ENCODE measurements around the gene JAKMIP2. TPM values are rescaled to one million over a fixed set of nuclear protein-coding genes. Genes with fewer than 3 reads are reported as not detected.

Gene JAKMIP2
- total RNA-seq, 4 donors from 2014 or later = 0.28 to 2.0 (median 0.73) TPM

DNA sequence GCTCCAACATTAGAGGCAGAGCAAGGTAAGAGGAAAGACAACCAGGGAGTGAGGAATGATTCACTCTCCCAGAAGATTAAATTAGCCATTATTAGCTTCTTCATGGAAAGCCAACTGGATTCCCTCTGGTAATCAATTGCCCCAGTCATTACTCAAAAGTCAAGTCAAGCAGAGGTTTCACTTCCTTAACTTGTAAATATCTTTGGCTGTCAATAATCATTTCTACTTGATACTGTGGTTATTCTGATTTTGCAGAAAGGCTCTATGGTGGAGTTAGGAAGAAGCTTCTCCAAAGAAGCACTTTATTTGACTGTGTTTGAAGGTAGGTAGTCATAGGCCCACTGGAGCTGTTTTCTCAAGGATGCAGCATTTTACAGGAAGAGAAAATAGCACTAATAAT, 78.0 kb downstream of the JAKMIP2 start:
- no peak for ATAC-seq (ENCODE audit: low FRiP score)
- DNase-seq (ENCODE audit: low spot score) = no peak
- TF ChIP-seq, protein P1, sequence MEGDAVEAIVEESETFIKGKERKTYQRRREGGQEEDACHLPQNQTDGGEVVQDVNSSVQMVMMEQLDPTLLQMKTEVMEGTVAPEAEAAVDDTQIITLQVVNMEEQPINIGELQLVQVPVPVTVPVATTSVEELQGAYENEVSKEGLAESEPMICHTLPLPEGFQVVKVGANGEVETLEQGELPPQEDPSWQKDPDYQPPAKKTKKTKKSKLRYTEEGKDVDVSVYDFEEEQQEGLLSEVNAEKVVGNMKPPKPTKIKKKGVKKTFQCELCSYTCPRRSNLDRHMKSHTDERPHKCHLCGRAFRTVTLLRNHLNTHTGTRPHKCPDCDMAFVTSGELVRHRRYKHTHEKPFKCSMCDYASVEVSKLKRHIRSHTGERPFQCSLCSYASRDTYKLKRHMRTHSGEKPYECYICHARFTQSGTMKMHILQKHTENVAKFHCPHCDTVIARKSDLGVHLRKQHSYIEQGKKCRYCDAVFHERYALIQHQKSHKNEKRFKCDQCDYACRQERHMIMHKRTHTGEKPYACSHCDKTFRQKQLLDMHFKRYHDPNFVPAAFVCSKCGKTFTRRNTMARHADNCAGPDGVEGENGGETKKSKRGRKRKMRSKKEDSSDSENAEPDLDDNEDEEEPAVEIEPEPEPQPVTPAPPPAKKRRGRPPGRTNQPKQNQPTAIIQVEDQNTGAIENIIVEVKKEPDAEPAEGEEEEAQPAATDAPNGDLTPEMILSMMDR (IDR thresholded peaks at IDR 0.05) = no peak

DNA sequence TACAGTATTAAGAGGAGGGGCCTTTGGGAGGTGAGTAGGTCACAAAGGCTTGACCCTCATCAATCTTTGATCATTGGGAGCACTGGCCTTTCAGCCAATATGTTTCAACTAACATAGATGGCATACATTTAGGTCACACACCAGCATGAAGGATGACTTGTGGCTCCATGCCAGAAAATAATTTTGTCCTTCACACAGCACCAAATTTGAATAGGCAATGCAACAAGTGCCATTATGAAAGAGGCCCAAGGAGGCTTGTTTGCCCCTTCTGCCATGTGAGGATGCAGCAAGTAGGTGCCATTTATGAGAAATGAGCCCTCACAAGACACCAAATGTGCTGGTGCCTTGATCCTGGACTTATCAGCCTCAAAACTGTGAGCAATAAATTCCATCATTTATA, 81.1 kb downstream of the JAKMIP2 start:
- ATAC-seq (ENCODE audit: low FRiP score) = no peak
- no peak for DNase-seq (ENCODE audit: low spot score)
- TF ChIP-seq, protein P1 (IDR thresholded peaks at IDR 0.05) = no peak

DNA sequence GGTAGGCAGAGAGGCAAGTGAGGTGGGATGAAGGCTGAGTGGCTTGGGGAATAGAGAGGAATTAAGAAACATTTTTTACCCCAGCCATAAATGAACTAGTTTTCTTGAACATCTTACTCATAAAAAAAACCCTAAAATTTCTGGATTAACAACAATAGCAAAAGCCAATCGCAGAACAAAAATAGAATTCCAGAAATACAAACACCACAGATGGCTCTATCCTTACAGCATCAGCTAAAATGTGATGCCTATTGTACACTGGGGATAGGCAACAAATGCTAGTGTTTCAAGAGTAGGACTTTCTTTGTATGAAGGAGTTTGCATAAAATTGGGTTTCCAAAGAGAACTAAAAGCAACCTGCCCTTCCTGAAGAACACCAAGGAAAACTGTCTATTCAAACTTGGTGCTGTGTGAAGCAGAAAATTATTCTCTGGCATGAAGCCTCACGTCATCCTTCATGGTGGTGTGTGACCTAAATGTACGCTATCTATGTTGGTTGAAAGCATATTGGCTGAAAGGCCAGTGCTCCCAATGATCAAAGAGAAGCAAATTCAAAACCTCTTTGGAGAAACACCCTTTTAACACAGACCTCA, 82.9 kb downstream of the JAKMIP2 start:
- TF ChIP-seq, protein P1 (IDR thresholded peaks at IDR 0.05) = no peak
- no peak for DNase-seq (ENCODE audit: low spot score)
- no peak for ATAC-seq (ENCODE audit: low FRiP score)

DNA sequence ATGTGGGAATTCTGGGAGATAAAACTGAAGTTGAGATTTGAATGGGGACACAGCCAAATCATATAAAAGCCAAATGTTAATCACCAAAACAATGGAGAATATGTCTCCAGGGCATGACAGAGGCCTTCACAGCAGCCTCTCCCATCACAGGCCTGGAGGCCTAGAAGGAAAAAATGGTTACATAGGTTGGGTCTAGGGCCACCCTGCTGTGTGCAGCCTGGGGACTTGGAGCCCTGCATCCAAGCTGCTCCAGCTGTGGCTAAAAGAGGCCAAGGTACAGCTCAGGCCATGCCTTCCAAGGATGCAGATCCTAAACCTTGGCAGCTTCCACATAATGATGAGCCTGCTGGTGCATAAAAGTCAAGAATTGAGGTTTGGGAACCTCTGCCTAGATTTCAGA, 85.1 kb downstream of the JAKMIP2 start:
- ATAC-seq (ENCODE audit: low FRiP score) = no peak
- TF ChIP-seq, protein P1 (IDR thresholded peaks at IDR 0.05) = no peak
- no peak for DNase-seq (ENCODE audit: low spot score)

DNA sequence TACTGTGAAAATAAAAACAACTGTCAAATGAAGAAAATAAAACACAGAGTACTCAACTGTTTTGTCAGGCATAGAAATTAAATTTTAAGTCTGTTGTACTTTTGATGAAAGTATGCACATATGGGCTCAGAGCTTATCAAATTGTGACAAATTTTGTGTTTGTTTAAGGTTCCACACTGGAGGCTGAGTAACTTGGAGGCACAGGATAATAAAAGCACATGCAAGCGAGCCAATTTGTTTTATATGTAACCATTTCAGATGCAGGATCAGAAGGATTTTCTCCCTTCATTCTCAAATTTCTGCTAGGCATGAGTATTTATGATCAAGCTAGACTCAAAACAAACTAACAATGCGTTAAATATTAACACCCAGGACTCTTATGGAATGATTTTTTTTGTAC, 87.8 kb downstream of the JAKMIP2 start:
- DNase-seq (ENCODE audit: low spot score) (no peak), ATAC-seq (ENCODE audit: low FRiP score) (no peak)
- TF ChIP-seq, protein P1 (IDR thresholded peaks at IDR 0.05) = no peak

DNA sequence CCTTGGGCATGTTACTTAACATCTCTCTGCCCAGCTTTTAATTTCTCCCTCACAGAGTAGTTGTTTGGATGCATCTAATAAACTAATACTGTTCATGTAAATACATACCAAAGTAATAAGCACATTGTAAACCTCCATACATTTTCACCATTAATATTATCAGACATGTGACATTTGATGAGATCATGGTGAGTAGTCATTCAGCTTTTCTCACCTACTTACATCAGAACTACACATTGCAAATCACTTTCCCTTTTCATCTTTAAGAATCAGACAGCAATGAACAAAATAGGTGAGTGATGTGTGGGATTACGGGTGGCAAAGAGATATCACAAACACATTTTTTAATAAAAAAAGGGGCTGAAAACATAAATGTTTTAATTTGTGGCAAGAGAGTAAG, 89.3 kb downstream of the JAKMIP2 start:
- TF ChIP-seq, protein P1 (IDR thresholded peaks at IDR 0.05) = no peak
- ATAC-seq (ENCODE audit: low FRiP score) (no peak), DNase-seq (ENCODE audit: low spot score) (no peak)

DNA sequence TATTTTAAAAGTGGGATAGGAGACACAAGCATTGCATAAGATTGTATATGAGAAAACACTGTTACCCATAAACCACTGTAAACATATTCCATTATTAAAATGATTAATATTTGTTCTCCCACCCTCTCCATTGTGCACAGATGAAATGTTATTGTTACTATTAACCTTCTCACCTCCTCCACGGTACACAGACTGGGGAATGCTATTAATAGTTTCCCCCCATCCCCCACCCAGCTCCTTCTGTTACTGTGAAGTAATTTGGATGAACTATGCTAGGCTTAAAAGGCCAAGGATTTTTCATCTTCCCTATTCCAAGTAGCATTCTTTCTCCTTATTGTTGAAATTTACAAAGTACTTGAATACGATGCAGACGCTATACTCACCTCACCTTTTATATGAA, 91.4 kb downstream of the JAKMIP2 start:
- TF ChIP-seq, protein P1 (IDR thresholded peaks at IDR 0.05) = no peak
- DNase-seq (ENCODE audit: low spot score) = no peak
- ATAC-seq (ENCODE audit: low FRiP score) = no peak

Measured in omental fat pad (tissue), 4 donors.